ENCODE results near the gene GRK5.

The GRK5 gene

DNA sequence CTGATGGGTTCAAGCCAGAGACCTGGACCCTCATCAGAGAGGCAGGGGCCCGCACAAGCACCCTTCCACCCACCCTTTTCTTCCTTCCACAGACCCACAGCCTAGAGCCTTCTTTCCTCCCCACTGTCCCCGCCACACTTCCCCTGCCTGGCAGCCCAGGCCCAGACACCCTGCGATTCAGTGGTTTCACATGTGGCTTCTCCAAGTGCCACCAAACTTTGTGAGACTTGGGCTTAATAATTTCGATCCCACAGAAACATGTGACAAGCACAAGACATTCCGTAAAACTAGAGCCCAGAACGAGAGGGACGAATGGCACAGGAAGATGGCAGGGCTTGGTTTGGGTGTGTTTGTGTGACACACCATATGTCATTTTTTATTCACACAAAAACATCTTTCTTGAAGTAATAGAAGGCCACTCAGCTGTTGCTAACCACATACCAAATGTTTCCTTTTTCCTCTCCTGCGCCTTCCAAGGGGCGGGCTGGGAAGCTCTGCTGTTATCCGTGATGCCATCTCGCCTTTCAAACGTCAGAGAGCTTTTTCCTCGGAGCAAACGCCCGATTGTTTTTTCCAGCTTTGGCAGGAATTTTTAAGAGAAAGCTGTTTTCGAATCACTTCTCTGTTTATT, 162.9 kb downstream of the GRK5 start:
- TF ChIP-seq, protein P1, sequence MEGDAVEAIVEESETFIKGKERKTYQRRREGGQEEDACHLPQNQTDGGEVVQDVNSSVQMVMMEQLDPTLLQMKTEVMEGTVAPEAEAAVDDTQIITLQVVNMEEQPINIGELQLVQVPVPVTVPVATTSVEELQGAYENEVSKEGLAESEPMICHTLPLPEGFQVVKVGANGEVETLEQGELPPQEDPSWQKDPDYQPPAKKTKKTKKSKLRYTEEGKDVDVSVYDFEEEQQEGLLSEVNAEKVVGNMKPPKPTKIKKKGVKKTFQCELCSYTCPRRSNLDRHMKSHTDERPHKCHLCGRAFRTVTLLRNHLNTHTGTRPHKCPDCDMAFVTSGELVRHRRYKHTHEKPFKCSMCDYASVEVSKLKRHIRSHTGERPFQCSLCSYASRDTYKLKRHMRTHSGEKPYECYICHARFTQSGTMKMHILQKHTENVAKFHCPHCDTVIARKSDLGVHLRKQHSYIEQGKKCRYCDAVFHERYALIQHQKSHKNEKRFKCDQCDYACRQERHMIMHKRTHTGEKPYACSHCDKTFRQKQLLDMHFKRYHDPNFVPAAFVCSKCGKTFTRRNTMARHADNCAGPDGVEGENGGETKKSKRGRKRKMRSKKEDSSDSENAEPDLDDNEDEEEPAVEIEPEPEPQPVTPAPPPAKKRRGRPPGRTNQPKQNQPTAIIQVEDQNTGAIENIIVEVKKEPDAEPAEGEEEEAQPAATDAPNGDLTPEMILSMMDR (IDR thresholded peaks at IDR 0.05; ENCODE audit: low read depth, low read length), result no peak
- peak overlapping the region; percentile 29 for H3K4me3 ChIP-seq (ENCODE audit: low read depth, low read length)

- peak overlapping the region; percentile 29 for H3K4me3 ChIP-seq (ENCODE audit: low read depth, low read length)
- TF ChIP-seq, protein P1 (IDR thresholded peaks at IDR 0.05; ENCODE audit: low read depth, low read length), result no peak
Observed at GRCh38 chr10:119370972-119371703, 163.8 kb downstream of the GRK5 start.

GRCh38 chr10:119371704-119372663, 164.6 kb downstream of the GRK5 start:
- no peak overlapping the region for H3K4me3 ChIP-seq (ENCODE audit: low read depth, low read length)
- TF ChIP-seq, protein P1 (IDR thresholded peaks at IDR 0.05; ENCODE audit: low read depth, low read length), result no peak

GRCh38 chr10:119373294-119374102, 166.1 kb downstream of the GRK5 start:
- TF ChIP-seq, protein P1 (IDR thresholded peaks at IDR 0.05; ENCODE audit: low read depth, low read length), result no peak
- no peak overlapping the region for H3K4me3 ChIP-seq (ENCODE audit: low read depth, low read length)

DNA sequence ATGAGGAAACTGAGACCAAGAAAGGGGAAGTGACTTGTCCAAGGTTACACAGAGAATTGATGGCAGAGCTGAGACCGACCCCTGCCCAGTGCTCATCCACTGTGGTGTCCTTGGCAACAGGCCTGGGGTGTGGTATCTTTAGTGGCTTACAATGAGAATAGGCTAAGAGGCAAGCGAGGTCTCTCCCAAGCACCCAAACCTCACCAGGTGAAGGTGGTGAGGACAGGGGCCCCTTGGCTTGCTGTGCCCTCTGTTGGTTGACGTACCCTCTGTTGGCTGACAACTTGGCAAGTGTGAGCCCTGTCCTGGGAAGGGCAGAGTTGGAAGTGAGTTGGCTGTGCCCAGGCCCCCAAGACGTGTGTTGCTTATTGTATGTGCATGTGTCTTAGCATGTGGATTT, 166.9 kb downstream of the GRK5 start:
- TF ChIP-seq, protein P1 (IDR thresholded peaks at IDR 0.05; ENCODE audit: low read depth, low read length), result no peak
- no peak overlapping the region for H3K4me3 ChIP-seq (ENCODE audit: low read depth, low read length)

- TF ChIP-seq, protein P1 (IDR thresholded peaks at IDR 0.05; ENCODE audit: low read depth, low read length), result no peak
Observed at GRCh38 chr10:119375574-119376272, 168.4 kb downstream of the GRK5 start.

More at GRCh38 chr10:119375574-119376272, 168.4 kb downstream of the GRK5 start:
- H3K4me3 ChIP-seq (ENCODE audit: low read depth, low read length), result no peak overlapping the region

Data from WI38 (cell line).